Stromal cell of bone marrow (primary cell): ENCODE measurements around the gene PERP.
A peak's percentile ranks its signal among the peaks of the same experiment; 100 is the strongest.
"Not testable (repeated sequence)": the region's sequence is repeated elsewhere in the genome, so short reads cannot be mapped to it uniquely, and the experiment has no call there.

Source experiments
- DNase-seq: peaks from one replicate; pipeline ENCODE4 v3.0.0-alpha.2; 2012; ENCODE audit warnings: low read depth

PERP gene

DNA sequence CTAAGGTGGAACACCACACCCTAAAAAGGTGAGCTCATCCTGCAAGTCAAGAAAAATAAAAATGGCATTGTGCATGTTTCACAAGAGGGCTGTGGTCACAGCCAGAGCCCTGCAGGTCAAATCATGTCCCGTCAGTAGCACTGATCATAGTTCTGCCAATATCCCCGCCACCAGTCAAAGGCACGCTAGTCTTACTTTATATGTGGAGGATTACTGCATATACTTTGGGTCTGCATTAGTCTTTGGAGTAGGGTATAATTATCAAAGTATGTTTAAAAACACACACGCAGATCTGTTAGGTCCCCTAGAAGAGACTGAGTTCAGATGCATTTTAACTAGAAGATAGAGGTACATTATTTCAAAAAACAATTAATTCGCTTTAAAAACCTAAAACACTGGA is 1.8 kb downstream of the PERP start:
- no peak for DNase-seq

DNA sequence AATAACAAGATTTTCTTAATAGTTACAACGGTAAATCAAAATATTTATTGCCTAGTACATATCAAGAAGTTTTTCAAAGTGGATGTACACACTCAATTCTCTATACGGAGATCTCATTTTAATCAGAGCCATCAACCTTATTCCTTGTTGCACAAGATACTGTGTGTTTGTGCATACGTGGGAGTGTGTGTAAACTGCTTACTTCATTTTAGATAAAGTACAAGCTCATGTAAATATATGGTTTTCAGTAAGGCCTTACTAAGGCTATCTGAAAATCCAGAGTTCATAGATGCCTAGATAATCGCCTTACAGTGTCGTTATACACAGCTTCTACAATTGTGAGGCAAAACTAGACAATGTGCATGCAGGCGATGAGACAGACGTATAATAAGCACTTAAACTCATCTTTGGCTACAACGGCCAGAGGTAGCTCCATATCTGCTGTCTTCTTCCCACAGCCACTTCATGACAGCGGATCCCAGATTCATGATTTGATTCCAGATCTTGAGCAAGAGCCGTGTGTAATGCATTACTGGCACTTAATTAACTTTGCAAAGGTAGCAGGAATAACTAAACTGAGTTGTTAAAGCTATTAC is 2.5 kb downstream of the PERP start:
- DNase-seq = no peak

DNA sequence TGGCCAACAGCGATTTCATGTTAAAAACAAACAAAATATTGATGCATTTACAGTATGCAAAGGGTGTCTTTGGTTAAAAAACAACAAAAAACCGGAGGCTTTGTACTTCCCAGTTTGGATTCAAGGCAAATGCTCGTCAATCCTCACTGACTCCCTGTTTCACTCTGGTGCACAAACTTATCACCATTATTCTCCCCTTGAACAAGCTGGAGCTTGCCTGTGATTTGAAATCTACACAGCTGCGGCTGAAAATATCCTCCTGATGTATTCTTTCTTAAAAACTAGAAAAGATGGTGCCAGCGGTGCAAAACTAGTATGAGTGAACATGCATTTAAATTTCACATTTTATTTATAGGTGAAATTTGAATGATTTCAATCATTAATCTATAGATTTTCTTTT is 3.3 kb downstream of the PERP start:
- DNase-seq = no peak

DNA sequence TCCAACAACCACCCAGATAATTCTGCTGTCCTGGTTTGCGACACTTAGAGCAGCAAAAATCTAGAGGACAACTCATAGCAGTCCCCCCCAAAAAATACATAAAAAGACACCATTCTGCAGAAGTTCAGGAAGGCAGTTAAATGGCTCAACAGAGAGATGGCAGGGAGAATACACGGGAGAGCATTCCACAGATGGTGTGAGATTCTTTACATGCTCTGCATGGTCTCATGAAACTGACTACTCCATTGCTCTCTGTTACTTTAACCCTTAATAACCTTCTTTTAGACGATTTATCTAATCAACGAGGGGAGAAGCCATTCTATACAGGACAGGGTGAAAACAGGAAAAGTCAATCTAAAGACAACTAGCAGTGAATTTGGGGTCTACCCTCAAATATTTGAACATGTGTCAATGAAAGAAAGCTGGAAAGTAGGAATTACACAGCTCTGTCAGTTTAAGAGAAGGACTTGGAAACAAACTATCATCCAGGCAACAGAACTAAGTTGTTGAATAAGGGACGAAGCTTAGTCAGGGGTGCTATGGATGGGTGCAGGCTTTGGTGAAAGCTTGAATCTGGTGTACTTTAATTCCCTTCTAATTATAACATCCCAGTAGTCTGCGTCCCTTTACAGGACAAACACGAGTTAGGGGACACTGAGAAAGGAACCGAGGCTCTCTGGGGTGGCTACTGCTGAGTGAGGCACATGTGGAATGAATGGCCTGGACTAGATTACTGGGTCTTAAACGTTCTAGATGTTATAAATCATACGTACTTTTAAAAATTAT is 5.1 kb downstream of the PERP start:
- no peak for DNase-seq

DNA sequence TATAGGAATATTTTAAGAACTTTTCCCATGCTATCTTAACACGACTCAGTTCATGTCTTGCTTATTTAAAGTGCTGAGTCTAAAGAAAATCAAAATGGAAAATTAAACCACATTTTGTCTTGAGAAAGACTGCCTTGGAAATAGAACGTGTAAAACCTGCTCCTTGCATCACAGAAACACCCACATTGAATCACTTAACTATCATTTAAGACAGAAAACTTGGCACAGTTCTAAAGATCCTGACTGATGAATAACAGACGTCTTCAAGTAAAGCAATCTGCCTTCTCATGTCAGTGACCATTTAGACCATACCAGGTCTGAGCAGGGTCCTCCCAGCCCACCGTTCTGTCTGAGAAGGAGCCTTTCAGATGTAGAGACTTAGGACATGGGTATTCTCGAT is 7.4 kb downstream of the PERP start:
- DNase-seq = peak; percentile 86

DNA sequence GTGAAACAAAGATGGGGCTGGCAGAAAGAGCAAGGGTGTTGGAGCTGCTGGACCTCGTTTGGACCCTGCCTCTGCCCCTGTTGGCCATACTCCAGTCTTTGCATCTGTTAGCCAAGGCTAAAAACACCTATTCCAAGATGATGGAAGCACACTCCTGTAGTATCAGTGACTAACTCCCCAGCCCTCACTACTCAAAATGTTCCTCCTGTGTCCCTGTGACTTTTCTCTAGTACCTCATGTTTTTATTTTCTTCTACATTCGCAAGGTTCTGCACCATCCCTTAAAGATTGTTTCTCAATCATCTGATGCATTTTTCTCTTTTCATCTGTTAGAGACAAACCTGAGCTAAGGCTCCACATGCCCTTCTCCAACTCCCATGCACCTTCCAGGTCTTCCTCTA is 8.9 kb downstream of the PERP start:
- DNase-seq = no peak

DNA sequence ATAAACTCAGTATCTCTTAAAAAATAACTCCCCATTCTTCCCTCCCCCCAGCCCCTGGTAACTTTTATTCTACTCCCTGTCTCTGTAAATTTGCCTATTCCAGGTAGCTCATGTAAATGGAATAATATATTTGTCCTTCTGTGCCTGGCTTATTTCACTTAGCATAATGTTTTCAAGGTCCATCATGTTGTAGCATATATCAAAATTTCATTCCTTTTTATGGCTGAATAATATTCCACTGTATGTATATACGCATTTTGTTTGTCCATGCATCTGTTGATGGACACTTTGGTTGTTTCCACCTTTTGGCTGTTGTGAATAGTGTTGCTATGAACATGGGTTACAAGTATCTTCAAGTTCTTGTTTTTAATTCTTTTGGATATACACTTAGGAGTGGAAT is 13.0 kb downstream of the PERP start:
- no peak for DNase-seq

DNA sequence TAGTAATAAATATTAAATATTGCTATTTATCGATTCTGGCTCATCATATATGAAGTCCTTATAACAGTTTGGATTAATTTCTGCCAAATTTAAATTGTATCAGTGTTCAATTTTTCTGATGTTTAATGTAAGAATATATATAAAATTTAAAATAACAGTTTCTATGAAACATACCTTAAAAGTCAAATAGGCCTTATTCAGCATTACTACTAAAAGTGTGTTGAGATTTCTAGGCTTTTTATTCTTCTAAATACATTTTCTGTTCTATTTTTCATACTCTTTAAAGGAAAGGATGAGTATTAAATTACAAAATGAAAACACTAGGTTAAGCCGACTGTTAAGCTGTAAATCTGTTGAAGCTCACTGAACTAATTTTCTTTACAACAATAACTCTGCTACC is 13.6 kb downstream of the PERP start:
- DNase-seq = no peak

DNA sequence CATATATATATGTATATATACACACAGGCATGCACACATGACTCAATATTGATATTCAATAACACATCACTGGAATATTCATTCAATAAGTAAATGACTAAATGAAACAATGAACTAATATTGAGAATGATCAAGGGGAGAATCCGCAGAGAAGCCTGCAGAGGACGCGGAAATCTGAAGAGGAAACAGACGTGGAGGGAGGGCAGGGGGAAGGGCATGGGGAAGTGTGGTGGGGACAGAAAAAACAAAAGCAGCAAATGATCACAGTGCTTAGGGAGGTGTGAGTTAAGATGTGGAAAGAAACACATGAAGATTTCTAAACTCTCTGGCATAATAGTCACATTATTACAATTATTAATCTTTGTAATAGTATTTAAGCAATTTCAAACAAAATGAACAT is 14.5 kb downstream of the PERP start:
- no peak for DNase-seq

DNA sequence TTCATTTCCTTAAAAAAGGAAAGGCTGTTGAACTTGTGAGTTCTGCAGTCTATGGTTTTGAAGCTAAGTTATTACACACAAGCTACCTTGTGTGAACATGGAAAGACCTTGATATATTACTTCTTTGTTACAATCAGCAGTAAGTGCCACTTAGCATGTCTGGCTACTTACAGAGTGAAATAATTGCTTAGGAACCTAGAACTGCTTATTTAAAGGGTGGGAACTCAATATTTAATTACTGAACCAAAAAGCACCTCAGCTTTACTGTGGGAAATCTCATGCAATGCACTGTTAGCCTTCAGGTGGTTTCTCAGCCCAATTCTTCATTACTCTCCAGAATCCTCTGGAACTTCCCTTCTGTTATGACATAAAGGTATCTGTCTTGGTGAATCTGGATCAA is 17.9 kb downstream of the PERP start:
- DNase-seq = no peak

DNA sequence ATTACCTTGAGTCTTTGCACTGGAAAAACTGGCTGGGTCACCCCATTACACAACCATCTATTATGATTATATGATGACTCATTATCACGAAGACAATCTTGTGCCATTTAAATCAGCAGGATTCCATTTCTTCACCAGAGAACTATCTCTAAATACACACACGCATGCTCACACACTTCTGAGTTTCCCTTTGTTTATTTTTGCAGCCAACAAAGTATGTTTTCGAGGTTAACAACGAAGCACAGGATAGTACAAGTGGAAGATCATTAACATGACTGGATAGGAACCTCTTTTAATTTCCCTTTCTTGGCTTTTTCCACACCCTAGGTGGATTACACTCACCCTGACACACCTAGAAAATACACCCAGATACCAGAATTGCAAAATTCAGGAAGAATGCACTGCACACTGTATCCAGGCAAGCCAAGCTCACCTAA is 18.9 kb downstream of the PERP start:
- peak; percentile 76 for DNase-seq

DNA sequence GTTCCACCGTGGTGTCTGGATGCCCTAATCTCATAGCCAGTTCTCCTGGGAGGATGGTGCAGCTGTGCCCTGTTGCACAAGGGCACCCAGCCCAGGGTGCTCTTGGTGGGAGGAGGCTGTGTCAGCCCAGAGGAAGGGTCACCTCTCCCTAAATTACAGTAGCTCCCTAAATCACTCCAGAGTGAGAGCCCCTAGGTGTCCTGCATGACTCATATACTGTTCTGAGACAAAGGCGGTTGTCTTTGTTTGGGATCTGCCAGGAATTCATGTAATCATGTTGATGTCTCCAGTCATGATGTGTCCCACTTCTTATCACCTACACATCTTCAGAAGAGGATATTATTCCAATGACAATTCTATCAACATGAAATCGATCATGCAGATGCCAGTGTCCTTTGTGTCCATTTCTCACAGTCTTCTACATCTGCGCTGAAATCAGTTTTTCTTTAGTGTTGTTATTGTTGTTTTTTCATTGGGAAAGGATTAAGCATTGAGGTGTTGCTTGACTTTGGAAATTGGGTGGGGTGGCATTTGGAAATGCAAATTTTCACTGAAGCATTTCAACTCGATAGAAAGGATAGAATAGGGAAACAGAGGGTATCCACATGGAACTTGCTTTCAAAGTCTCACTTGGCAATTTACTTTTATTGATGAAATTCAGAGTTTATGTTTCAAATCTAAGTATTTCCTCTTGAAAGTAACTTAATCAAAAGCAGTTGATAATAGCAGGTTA is 19.5 kb downstream of the PERP start:
- DNase-seq = no peak

DNA sequence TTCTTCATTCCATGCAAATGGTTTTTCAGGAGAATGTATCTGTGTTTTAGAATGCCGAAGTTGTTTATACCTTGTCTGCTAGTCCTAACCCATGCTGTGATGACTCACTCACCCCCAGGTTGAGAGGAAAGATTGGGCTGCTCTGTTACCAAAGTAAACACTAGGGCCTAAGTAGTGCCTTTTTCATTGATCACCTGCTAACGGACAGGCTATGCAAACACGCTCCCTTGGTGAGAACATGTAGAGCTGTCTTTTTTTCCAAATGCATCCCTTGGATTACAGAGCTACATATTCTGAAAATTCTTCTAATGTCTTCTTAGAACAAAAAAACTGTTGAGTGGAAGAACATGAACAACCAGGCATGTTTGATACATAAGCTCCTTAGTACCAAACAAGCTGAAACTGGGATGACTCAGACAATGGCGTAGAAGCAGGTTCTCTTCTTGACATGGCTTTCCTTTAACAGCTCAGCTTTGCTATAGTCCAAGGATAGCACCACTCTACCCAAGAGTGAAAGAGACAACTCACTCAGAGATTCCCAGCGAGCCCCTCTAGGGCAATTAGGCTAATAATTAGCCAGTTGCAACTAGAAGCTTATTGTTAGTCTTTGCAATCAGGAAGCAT is 20.5 kb downstream of the PERP start:
- no peak for DNase-seq

DNA sequence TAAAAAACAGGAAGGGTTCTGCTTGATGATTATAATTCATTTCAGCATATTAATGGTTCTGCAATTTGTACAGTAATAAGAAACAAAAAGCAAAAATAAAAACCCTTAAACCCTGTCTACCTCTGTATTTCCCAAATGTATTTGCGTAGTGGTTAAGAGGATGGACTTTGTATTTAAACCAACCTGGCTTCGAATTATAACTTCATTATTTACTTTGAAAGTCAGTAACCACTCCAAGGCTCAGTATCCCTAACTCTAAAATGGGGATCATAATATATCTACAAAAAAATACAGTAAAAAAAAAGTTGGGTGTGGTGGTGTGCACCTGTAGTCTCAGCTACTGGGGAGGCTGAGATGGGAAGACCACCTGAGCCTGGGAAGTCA is 21.4 kb downstream of the PERP start:
- DNase-seq = no peak

DNA sequence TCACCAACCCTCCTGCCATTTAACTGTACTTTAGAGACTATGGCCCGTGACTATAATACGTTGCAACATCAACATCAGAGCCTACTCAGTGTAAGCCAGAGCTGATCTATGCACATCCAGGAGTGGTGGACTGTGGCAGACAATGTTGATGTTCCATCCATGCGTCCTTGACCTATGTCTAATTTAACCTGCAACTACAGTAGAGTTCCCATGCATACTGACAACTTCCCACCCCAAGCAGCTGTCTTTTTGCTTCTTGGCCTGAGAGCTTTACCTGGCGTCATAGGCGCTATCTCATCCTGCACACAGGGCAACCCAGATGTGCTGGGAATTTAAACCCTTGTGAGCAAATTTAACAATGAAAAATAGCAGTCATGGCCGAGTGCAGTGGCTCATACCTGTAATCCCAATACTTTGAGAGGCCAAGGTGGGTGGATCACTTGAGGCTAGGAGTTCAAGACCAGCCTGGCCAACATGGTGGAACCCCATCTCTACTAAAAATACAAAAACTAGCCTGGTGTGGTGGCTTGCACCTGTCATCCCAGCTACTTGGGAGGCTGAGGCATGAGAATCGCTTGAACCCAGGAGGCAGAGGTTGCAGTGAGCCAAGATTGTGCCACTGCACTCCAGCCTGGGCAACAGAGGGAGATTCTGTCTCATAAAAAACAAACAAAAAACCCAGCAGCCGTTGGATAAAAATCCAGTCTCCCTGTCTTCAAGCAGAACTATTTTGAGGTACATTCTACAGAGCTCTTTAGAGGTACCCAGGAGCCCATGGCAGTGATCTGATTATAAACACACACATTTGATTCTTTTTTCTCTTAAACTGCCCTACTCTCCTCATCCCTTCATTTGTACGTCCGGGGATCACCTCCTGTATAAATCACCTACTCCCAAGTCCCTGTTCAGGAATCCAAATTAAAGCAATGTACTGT is 22.0 kb downstream of the PERP start:
- no peak for DNase-seq

DNA sequence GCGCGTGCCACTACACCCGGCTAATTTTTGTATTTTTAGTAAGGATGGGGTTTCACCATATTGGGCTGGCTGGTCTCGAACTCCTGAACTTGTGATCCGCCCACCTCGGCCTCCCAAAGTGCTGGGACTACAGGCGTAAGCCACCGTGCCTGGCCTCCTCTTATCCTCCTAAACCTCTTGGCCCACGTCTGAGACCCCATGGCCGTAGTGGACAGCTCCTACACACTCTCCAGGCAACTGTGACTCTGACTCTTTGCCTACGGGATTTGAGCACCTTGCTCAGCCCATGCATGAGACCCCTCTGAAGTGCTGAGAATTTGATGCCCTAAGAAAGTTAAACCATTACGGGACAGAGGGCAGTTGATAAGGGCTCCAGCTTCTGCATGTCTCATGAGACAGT is 25.0 kb downstream of the PERP start:
- no peak for DNase-seq

DNA sequence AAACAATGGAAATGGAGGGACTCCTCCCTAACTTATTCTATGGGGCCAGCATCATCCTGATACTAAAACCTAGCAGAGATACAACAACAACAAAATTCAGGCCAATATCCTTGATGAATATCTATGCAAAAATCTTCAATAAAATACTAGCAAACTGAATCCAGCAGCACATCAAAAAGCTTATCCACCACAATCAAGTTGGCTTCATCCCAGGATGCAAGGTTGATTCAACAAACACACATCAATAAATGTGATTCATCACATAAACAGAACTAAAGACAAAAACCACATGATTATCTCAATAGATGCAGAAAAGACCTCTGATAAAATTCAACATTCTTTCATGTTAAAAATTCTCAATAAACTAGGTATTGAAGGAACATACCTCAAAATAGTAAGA is 27.7 kb downstream of the PERP start:
- not testable (repeated sequence) for DNase-seq

DNA sequence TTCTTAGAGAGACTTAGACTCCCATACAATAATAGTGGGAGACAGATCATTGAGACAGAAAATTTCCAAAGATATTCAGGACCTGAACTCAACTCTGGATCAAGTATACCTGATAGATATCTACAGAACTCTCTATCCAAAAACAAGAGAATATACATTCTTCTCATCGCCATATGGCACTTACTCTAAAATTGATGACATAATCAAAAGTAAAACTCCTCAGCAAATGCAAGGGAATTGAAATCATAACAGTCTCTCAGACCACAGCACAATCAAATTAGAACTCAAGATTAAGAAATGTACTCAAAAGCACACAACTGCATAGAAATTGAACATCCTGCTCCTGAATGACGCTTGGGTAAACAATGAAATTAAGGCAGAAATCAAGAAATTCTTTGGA is 28.7 kb downstream of the PERP start:
- DNase-seq = no peak

DNA sequence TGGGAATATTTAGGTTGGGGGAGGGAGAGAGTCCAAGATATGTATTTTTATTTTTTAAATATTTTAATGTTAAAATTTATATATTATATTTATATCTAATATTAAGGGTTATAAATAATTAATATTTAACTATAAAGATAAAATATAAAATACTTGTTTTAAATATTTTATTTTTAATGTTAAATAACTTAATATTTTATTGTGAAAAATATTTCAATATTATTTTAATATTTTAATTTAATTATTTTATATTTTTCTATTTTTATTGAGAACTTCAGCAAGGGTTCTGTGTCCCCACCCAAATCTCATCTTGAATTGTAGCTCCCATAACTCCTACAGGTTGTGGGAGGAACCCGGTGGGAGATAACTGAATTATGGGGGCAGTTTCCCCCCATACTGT is 34.0 kb downstream of the PERP start:
- DNase-seq = no peak

DNA sequence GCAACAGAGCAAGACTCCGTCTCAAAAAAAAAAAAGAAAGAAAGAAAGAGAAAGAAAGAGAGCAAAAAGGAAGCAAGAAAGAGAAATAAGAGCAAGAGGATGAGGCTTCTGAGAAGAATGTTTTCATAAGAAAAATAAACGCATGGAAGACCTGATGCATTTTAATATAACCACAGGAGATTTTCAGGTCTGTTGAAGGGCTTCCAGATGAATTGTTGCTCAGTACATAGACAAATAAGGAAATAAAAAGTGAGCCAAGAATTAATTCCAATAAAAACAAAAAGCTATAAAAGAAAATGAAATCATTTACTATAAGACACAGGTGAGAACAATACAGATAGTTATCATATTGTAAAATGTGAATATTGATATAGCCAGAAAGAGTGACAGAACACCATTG is 43.5 kb downstream of the PERP start:
- DNase-seq = no peak

DNA sequence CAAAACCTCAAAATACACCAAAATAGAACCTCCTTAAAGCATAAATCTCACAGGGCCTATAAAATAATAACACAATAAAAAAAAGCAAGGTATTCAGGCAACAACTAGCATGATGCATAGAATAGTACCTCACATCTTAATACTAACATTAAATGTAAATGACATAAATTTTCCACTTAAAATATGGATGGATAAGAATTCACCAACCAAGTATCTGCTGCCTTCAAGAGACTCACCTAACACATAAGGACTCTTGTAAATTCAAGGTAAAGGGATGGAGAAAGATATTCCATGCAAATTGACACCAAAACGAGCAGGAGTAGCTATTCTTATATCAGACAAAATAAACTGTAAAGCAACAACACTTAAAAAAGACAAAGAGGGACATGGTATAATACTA is 52.2 kb downstream of the PERP start:
- DNase-seq = no peak

DNA sequence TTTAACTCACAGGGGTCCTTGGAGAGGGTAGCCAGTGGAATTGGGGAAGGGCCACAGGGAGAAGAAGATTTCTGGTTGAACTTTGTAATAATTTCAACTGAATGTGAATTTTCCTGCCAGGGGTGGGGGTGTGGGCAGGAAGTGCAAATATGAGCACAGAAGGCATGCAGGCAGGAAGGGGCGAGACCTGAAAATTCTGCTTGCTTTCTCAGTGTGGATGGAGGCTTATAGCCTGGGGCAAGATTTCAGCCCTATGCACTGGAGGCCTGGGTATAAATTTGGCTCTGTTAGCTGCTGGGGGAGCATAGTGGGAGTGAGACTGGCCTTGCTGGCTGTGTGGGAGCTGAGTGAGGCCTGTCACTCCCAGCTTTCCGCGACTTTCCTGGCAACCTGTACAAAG is 54.4 kb downstream of the PERP start:
- no peak for DNase-seq
